ENCODE results near the gene TUBB3. TPM values are rescaled to one million over a fixed set of nuclear protein-coding genes. Genes with fewer than 3 reads are reported as not detected.
"Not testable (repeated sequence)": the region's sequence is repeated elsewhere in the genome, so short reads cannot be mapped to it uniquely, and the experiment has no call there.

Gene TUBB3
- total and polyA plus RNA-seq, 2 of the 4 experiments (the other 2 are of a cell fraction), result 311 to 410 TPM

DNA sequence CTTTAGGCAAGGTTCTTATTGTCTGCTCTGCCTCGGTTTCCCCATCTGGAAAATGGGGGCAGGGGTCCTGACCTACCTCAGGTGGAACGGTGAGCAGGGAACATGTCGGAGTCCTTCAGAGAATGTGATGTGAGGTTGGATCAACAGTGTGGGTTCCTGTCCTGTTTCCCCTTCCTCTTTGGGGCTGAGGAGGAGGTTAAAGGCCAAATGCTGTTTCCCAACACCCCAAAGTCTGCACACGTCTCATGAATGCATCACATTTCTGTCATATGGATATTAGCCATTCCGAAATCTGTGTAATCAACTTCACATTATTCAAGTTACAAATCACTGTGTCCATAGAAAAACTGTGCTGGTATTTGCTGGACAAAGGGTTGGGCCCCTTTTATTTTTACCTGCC is 44.3 kb downstream of the TUBB3 start:
- WGBS, 2 experiments (ENCODE audit: extremely low coverage in 2 of 2, insufficient read length in 1 of 2), result no CpG with 5 or more reads among the region's 5 CpGs
- H2AK9ac ChIP-seq (replicated peaks; ENCODE audit: low read depth, low read length, poor library complexity); H3K27me3 ChIP-seq (ENCODE audit: control insufficient read depth, insufficient read depth, low read length); H4K91ac ChIP-seq (ENCODE audit: insufficient read depth, low read depth, low read length); BruUV-seq (replicated peaks); H4K5ac ChIP-seq (ENCODE audit: low read depth, low read length); H4K8ac ChIP-seq (ENCODE audit: low read depth in 2 of 2, low read length in 2 of 2); H3K4me3 ChIP-seq (ENCODE audit: insufficient read depth, low read depth, low read length); DNase-seq; H3K14ac ChIP-seq (replicated peaks; ENCODE audit: low read depth, low read length); H3K9me1 ChIP-seq (ENCODE audit: insufficient read depth, low read length); H4K20me1 ChIP-seq (ENCODE audit: insufficient read depth, low read length); H2BK120ac ChIP-seq (ENCODE audit: low read depth, low read length); H3K9me3 ChIP-seq (ENCODE audit: control insufficient read depth, insufficient read depth, low read length); H3K4me1 ChIP-seq (ENCODE audit: control insufficient read depth, insufficient read depth, low read length); H3K27ac ChIP-seq (ENCODE audit: insufficient read depth, low read length); H2BK15ac ChIP-seq (ENCODE audit: low read depth, low read length); H3K4me2 ChIP-seq (ENCODE audit: low read depth, low read length); H3K9ac ChIP-seq (ENCODE audit: low read depth, low read length); in situ Hi-C loops (cut with MboI; ENCODE audit: low sequenced_read_pairs); H2BK5ac ChIP-seq (ENCODE audit: low read depth, low read length, poor library complexity, severe bottlenecking); ATAC-seq (ENCODE audit: low read depth); dilution Hi-C loops (cut with HindIII; ENCODE audit: low sequenced_read_pairs, unreplicated experiment); H3K4ac ChIP-seq (ENCODE audit: low read depth, low read length); H2AK5ac ChIP-seq (ENCODE audit: low read depth, low read length); H3K56ac ChIP-seq (ENCODE audit: extremely low read depth, insufficient read depth, low read length); H2AFZ ChIP-seq (replicated peaks; ENCODE audit: low read length, poor library complexity); H3K18ac ChIP-seq (ENCODE audit: low read depth, low read length); H2BK20ac ChIP-seq (ENCODE audit: low read depth, low read length); POLR2A ChIA-PET (ENCODE audit: unreplicated experiment); CTCF ChIA-PET; H3K23ac ChIP-seq (ENCODE audit: low read depth, low read length); intact Hi-C loops (cut with micrococcal nuclease): not testable (repeated sequence)
- Histone ChIP-seq H3K36me3 (ENCODE audit: control insufficient read depth, insufficient read depth, low read length) (peaks cover 19% of the 10 kb centered on the region; the same call in 1 of the 2 replicates), H3K79me1 (ENCODE audit: low read depth in 1 of 2, low read length in 2 of 2) (peaks cover 19 to 34% of the 10 kb centered on the region in 2 experiments)

- H3K9me1 ChIP-seq (ENCODE audit: insufficient read depth, low read length); H2BK20ac ChIP-seq (ENCODE audit: low read depth, low read length); intact Hi-C loops (cut with micrococcal nuclease); H3K23ac ChIP-seq (ENCODE audit: low read depth, low read length); in situ Hi-C loops (cut with MboI; ENCODE audit: low sequenced_read_pairs); POLR2A ChIA-PET (ENCODE audit: unreplicated experiment); H2AK5ac ChIP-seq (ENCODE audit: low read depth, low read length); H3K4ac ChIP-seq (ENCODE audit: low read depth, low read length); H3K56ac ChIP-seq (ENCODE audit: extremely low read depth, insufficient read depth, low read length); H3K9ac ChIP-seq (ENCODE audit: low read depth, low read length); H3K4me2 ChIP-seq (ENCODE audit: low read depth, low read length); H2AK9ac ChIP-seq (replicated peaks; ENCODE audit: low read depth, low read length, poor library complexity); dilution Hi-C loops (cut with HindIII; ENCODE audit: low sequenced_read_pairs, unreplicated experiment); DNase-seq; H4K8ac ChIP-seq (ENCODE audit: low read depth in 2 of 2, low read length in 2 of 2); H4K20me1 ChIP-seq (ENCODE audit: insufficient read depth, low read length); CTCF ChIA-PET; H3K27ac ChIP-seq (ENCODE audit: insufficient read depth, low read length); ATAC-seq (ENCODE audit: low read depth); H4K91ac ChIP-seq (ENCODE audit: insufficient read depth, low read depth, low read length); H2BK5ac ChIP-seq (ENCODE audit: low read depth, low read length, poor library complexity, severe bottlenecking); H2BK15ac ChIP-seq (ENCODE audit: low read depth, low read length); H3K9me3 ChIP-seq (ENCODE audit: control insufficient read depth, insufficient read depth, low read length); BruUV-seq (replicated peaks); H3K4me3 ChIP-seq (ENCODE audit: insufficient read depth, low read depth, low read length); H3K4me1 ChIP-seq (ENCODE audit: control insufficient read depth, insufficient read depth, low read length); H3K14ac ChIP-seq (replicated peaks; ENCODE audit: low read depth, low read length); H2BK120ac ChIP-seq (ENCODE audit: low read depth, low read length); H3K18ac ChIP-seq (ENCODE audit: low read depth, low read length); H4K5ac ChIP-seq (ENCODE audit: low read depth, low read length); H2AFZ ChIP-seq (replicated peaks; ENCODE audit: low read length, poor library complexity); H3K27me3 ChIP-seq (ENCODE audit: control insufficient read depth, insufficient read depth, low read length): not testable (repeated sequence)
- peaks cover 15% of the 10 kb centered on the region; the same call in 1 of the 2 replicates for H3K36me3 ChIP-seq (ENCODE audit: control insufficient read depth, insufficient read depth, low read length)
- H3K79me1 ChIP-seq (ENCODE audit: low read depth in 1 of 2, low read length in 2 of 2), result peaks cover 20 to 41% of the 10 kb centered on the region in 2 experiments
- WGBS, 2 experiments (ENCODE audit: extremely low coverage in 2 of 2, insufficient read length in 1 of 2), result 69% methylated on average over 6 of the region's 11 CpGs; no CpG with 5 or more reads in 1 of the 2 experiments
These were observed 44.9 kb downstream of the TUBB3 start for GRCh38 chr16:89968074-89968473.

Measured in IMR-90 (cell line).